H1 (cell line): ENCODE data around the gene CMPK2. TPM values are rescaled to one million over a fixed set of nuclear protein-coding genes. Genes with fewer than 3 reads are reported as not detected.

Experiments used
- CTCF ChIA-PET: fragments of 300-600 bp; sonication (Branson Sonifier 250); formaldehyde crosslinking; loops from one replicate; lab custom pipeline; 2021; ENCODE audit not compliant: partially characterized antibody; lab: Charles Lee
- POLR2A ChIA-PET: fragments of 300-600 bp; sonication (Branson Sonifier 250); formaldehyde crosslinking; loops from one replicate; lab custom pipeline; 2021; ENCODE audit warnings: inconsistent platforms; ENCODE audit not compliant: partially characterized antibody; lab: Charles Lee
- DNase-seq, 2 experiments: peaks; one replicate each; pipeline versions ENCODE4 v3.0.0 to v3.0.0-alpha.2; 2010 to 2022; ENCODE audit warnings: low spot score in 2 of 2, low read depth in 1 of 2, mixed read lengths in 1 of 2
- FAIRE-seq: peaks from 2 replicates; lab custom pipeline; 2011; peaks lifted over from hg19 to GRCh38; lab: Jason Lieb, UNC
- H2AFZ ChIP-seq: 2 replicates; pipeline ENCODE4 v1.8.1; 2012; ENCODE audit warnings: low read length, inconsistent platforms
- H2AK5ac ChIP-seq: 2 replicates; pipeline ENCODE4 v1.6.1; 2013; ENCODE audit warnings: low read depth, low read length
- H2BK120ac ChIP-seq: replicated peaks from 2 replicates; pipeline ENCODE3; 2013; ENCODE audit warnings: low read depth, low read length, inconsistent platforms
- H2BK12ac ChIP-seq: 2 replicates; pipeline ENCODE4 v1.6.1; 2013; ENCODE audit warnings: low read depth, low read length
- H2BK15ac ChIP-seq: 2 replicates; pipeline ENCODE4 v1.6.1; 2013; ENCODE audit warnings: low read length
- H2BK20ac ChIP-seq: 2 replicates; pipeline ENCODE4 v1.6.1; 2013; ENCODE audit warnings: low read length
- H2BK5ac ChIP-seq: 2 replicates; pipeline ENCODE4 v1.6.1; 2013; ENCODE audit warnings: low read depth, low read length
- H3K14ac ChIP-seq: 2 replicates; pipeline ENCODE4 v1.6.1; 2013; ENCODE audit warnings: inconsistent platforms; ENCODE audit not compliant: insufficient read length
- H3K18ac ChIP-seq: 2 replicates; pipeline ENCODE4 v1.6.1; 2013; ENCODE audit warnings: low read length; ENCODE audit errors: extremely low read depth
- H3K23ac ChIP-seq: 2 replicates; pipeline ENCODE4 v1.6.1; 2013; ENCODE audit warnings: inconsistent platforms; ENCODE audit not compliant: insufficient read length
- H3K23me2 ChIP-seq: 2 replicates; pipeline ENCODE4 v1.6.1; 2013; ENCODE audit warnings: low read depth, low read length
- H3K27ac ChIP-seq: 2 replicates; pipeline ENCODE4 v1.6.1; 2011; ENCODE audit warnings: low read depth, low read length, inconsistent platforms
- H3K27me3 ChIP-seq, 4 experiments: replicated peaks in 1 of 4; 1 replicate in 1 of 4; 2 replicates in 3 of 4; pipeline versions ENCODE4 v1.6.1 to v1.8.1; 2011 to 2013; ENCODE audit warnings: low read length in 3 of 4, mild to moderate bottlenecking in 3 of 4, inconsistent platforms in 2 of 4, mixed read lengths in 2 of 4, moderate library complexity in 1 of 4; ENCODE audit not compliant: control insufficient read depth in 3 of 4, insufficient read depth in 3 of 4; ENCODE audit errors: extremely low read depth in 1 of 4
- H3K36me3 ChIP-seq, 4 experiments: 2 replicates each; pipeline versions ENCODE4 v1.6.1 to v1.8.1; 2011 to 2013; ENCODE audit warnings: mild to moderate bottlenecking in 4 of 4, low read length in 3 of 4, moderate library complexity in 2 of 4, control low read depth in 1 of 4, inconsistent platforms in 1 of 4; ENCODE audit not compliant: insufficient read depth in 4 of 4, control insufficient read depth in 2 of 4
- H3K4ac ChIP-seq: replicated peaks from 2 replicates; pipeline ENCODE3; 2013; ENCODE audit warnings: low read length, low read depth, mixed read lengths, inconsistent platforms; ENCODE audit not compliant: insufficient read length
- H3K4me1 ChIP-seq, 4 experiments: replicated peaks in 1 of 4; 1 replicate in 1 of 4; 2 replicates in 3 of 4; pipeline versions ENCODE4 v1.6.1 to v1.8.1; 2011 to 2013; ENCODE audit warnings: low read length in 3 of 4, inconsistent platforms in 2 of 4, mixed read lengths in 1 of 4; ENCODE audit not compliant: insufficient read depth in 4 of 4, control insufficient read depth in 3 of 4
- H3K4me2 ChIP-seq, 2 experiments: 2 replicates each; pipeline versions ENCODE4 v1.6.1 to v1.8.1; 2011 to 2013; ENCODE audit warnings: low read depth in 2 of 2, low read length in 2 of 2, control low read depth in 1 of 2, inconsistent platforms in 1 of 2, mild to moderate bottlenecking in 1 of 2; ENCODE audit not compliant: insufficient read depth in 1 of 2
- H3K4me3 ChIP-seq, 4 experiments: fragments of 200-600, 300-600 bp in 1 of 4; sonication (generic), shearing (Covaris generic), sonication (Bioruptor Twin) in 1 of 4; 2 replicates each; pipeline versions ENCODE4 v1.5.1 to v1.8.1; 2011 to 2016; ENCODE audit warnings: low read length in 4 of 4, low read depth in 3 of 4, control low read depth in 2 of 4, inconsistent platforms in 2 of 4, mild to moderate bottlenecking in 2 of 4, mixed read lengths in 1 of 4, moderate library complexity in 1 of 4; ENCODE audit not compliant: insufficient read depth in 2 of 4; ENCODE audit errors: extremely low read depth in 1 of 4
- H3K56ac ChIP-seq: replicated peaks from 2 replicates; pipeline ENCODE3; 2013; ENCODE audit warnings: low read depth, mild to moderate bottlenecking, mixed read lengths, low read length, inconsistent platforms; ENCODE audit not compliant: insufficient read length
- H3K79me1 ChIP-seq: 2 replicates; pipeline ENCODE4 v1.6.1; 2013; ENCODE audit warnings: low read depth, low read length, control low read depth
- H3K79me2 ChIP-seq, 2 experiments: 2 replicates each; pipeline versions ENCODE4 v1.6.1 to v1.8.1; 2012 to 2013; ENCODE audit warnings: low read length in 2 of 2, mild to moderate bottlenecking in 2 of 2, inconsistent platforms in 1 of 2; ENCODE audit not compliant: insufficient read depth in 2 of 2, control insufficient read depth in 1 of 2
- H3K9ac ChIP-seq, 4 experiments: replicated peaks in 1 of 4; 1 replicate in 1 of 4; 2 replicates in 3 of 4; pipeline versions ENCODE4 v1.6.1 to v1.8.1; 2011 to 2013; ENCODE audit warnings: low read depth in 3 of 4, low read length in 3 of 4, control low read depth in 2 of 4, mild to moderate bottlenecking in 2 of 4, moderate library complexity in 2 of 4, inconsistent platforms in 1 of 4; ENCODE audit errors: extremely low read depth in 1 of 4
- H3K9me3 ChIP-seq, 2 experiments: 2 replicates each; pipeline versions ENCODE4 v1.6.1 to v1.8.1; 2012 to 2013; ENCODE audit warnings: mild to moderate bottlenecking in 2 of 2, moderate library complexity in 2 of 2, control low read depth in 1 of 2, inconsistent platforms in 1 of 2, low read depth in 1 of 2, low read length in 1 of 2, mixed read lengths in 1 of 2; ENCODE audit not compliant: insufficient read depth in 2 of 2
- H4K20me1 ChIP-seq, 2 experiments: replicated peaks in 1 of 2; 2 replicates each; pipeline versions ENCODE3 to v1.8.1; 2011 to 2013; ENCODE audit warnings: inconsistent platforms in 2 of 2, low read length in 2 of 2, mild to moderate bottlenecking in 1 of 2; ENCODE audit not compliant: insufficient read depth in 2 of 2, control insufficient read depth in 1 of 2
- H4K5ac ChIP-seq: 2 replicates; pipeline ENCODE4 v1.6.1; 2013; ENCODE audit warnings: low read length, low read depth, mixed read lengths, inconsistent platforms; ENCODE audit not compliant: insufficient read length
- H4K8ac ChIP-seq: 2 replicates; pipeline ENCODE4 v1.8.0; 2013; ENCODE audit warnings: mild to moderate bottlenecking, moderate library complexity, low read length, inconsistent platforms; ENCODE audit not compliant: insufficient read depth; ENCODE audit errors: extremely low read depth
- H4K91ac ChIP-seq: replicated peaks from 2 replicates; pipeline ENCODE3; 2013; ENCODE audit warnings: low read length, mixed read lengths, inconsistent platforms; ENCODE audit not compliant: insufficient read length
- ASH2L ChIP-seq: fragments of 200-600, 300-600 bp; sonication (generic); IDR thresholded peaks from one replicate; pipeline ENCODE4 v1.7.1; 2017; ENCODE audit warnings: low read length
- BACH1 ChIP-seq: IDR thresholded peaks from 2 replicates; pipeline ENCODE4 v1.6.1; 2012; ENCODE audit warnings: low read length, improper control_type of control experiment
- CEBPB ChIP-seq: IDR thresholded peaks from 2 replicates; pipeline ENCODE4 v1.6.1; 2012; ENCODE audit warnings: low read depth, low read length
- SIX5 ChIP-seq: IDR thresholded peaks from 2 replicates; pipeline ENCODE4 v1.6.1; 2011; ENCODE audit warnings: mild to moderate bottlenecking, low read depth, low read length
- ZNF274 ChIP-seq: IDR thresholded peaks from 2 replicates; pipeline ENCODE4 v1.7.0; 2012; ENCODE audit warnings: low read length, borderline replicate concordance; ENCODE audit errors: extremely low read depth
- WGBS, 2 experiments: shearing (Covaris generic) in 1 of 2; methylation state at CpG; one replicate each; pipeline versions ENCODE4 v1.1.6 to v1.1.7; 2013 to 2015; ENCODE audit warnings: low lambda C conversion rate in 2 of 2, mixed read lengths in 2 of 2, inconsistent platforms in 1 of 2, low coverage in 1 of 2, missing lambda C conversion rate in 1 of 2; ENCODE audit not compliant: insufficient replicate concordance in 2 of 2, insufficient coverage in 1 of 2, insufficient read length in 1 of 2; ENCODE audit errors: extremely low coverage in 1 of 2, missing lambda C conversion rate in 1 of 2; 5-methylcytosine and 5-hydroxymethylcytosine counted together
- polyA plus RNA-seq, 7 experiments: library from polyadenylated mRNA; depleted of rRNA in 3 of 7; stranded (reverse) in 5 of 7; unstranded in 2 of 7; fragments of >200 nt in 5 of 7; fragments of 200-250 nt in 2 of 7; gene quantifications; 1 replicate in 5 of 7; 2 replicates in 1 of 7; 4 replicates in 1 of 7; pipeline versions ENCODE4 v1.2.1 to v1.2.3, GENCODE V29; 2011 to 2013; ENCODE audit warnings: missing spikeins in 2 of 7, mixed read lengths in 2 of 7
- total RNA-seq: library from RNA; stranded (reverse); fragmentation: NEBNext Ultra II Directional; extraction: Animal tissue kit (Norgen Biotek cat#: 25700); gene quantifications from 2 replicates; pipeline ENCODE4 v1.2.1, GENCODE V29; 2021

Gene CMPK2
- total and polyA plus RNA-seq, 2 of the 8 experiments (the other 6 are each of a cell fraction or from before 2014, with no cell fraction given): 0.28 to 0.53 TPM

- no peak overlapping the region for H3K18ac ChIP-seq
- H3K79me1 ChIP-seq: no peaks in the 10 kb centered on the region
- H3K4me1 ChIP-seq: no peaks in the 10 kb centered on the region
- no peak overlapping the region for H3K56ac ChIP-seq
- H4K20me1 ChIP-seq: no peaks in the 10 kb centered on the region
- H3K4me3 ChIP-seq: no peak overlapping the region
- no peak overlapping the region for H2BK5ac ChIP-seq
- H3K23ac ChIP-seq: no peak overlapping the region
- 87% methylated on average over 1 of the region's 1 CpG; no CpG with 5 or more reads in 1 of the 2 experiments for WGBS, 2 experiments
- TF ChIP-seq BACH1 (no peak), ASH2L (no peak), ZNF274 (no peak), CEBPB (no peak), SIX5 (no peak)
- no peak overlapping the region for H2BK12ac ChIP-seq
- peaks cover 52 to 72% of the 10 kb centered on the region in 2 experiments for H3K9me3 ChIP-seq
- no peak for DNase-seq
- H2BK15ac ChIP-seq: no peak overlapping the region
- H3K27me3 ChIP-seq: no peaks in the 10 kb centered on the region
- FAIRE-seq: no peak
- H3K14ac ChIP-seq: no peak overlapping the region
- no peak overlapping the region for H2BK20ac ChIP-seq
- H2AK5ac ChIP-seq: no peak overlapping the region
- no peak overlapping the region for H2AFZ ChIP-seq
- H4K5ac ChIP-seq: no peak overlapping the region
- H3K27ac ChIP-seq: no peak overlapping the region
- CTCF ChIA-PET: interaction anchor here (1.1 to 2.5 kb wide), 4 partner anchors 18 to 236 kb away, joined by 3 to 8 read pairs (median 4); no protein-coding TSS in a partner anchor
- no peaks in the 10 kb centered on the region for H3K36me3 ChIP-seq
- no peak overlapping the region for H3K4ac ChIP-seq
- H2BK120ac ChIP-seq: no peak overlapping the region
- no peak overlapping the region for H4K8ac ChIP-seq
- H3K9ac ChIP-seq: no peak overlapping the region
- H3K4me2 ChIP-seq: no peak overlapping the region
- H3K79me2 ChIP-seq: no peaks in the 10 kb centered on the region
- no peaks in the 10 kb centered on the region for H3K23me2 ChIP-seq
- POLR2A ChIA-PET: interaction anchor here (0.8 kb wide), 1 partner anchor 198 kb away, joined by 3 read pairs; no protein-coding TSS in a partner anchor
- H4K91ac ChIP-seq: no peak overlapping the region
Observed at GRCh38 chr2:6846540-6846939, 19.2 kb downstream of the CMPK2 start.
